Measurements from ENCODE around the gene CHRDL1.
A peak's percentile ranks its signal among the peaks of the same experiment; 100 is the strongest.

Gene CHRDL1

GRCh38 chrX:110722135-110722534 lies 73.5 kb downstream of the CHRDL1 start:
- H4K5ac ChIP-seq (ENCODE audit: low read length), result no peak overlapping the region
- no peak overlapping the region for H2BK120ac ChIP-seq (ENCODE audit: low read depth, low read length)
- H3K4ac ChIP-seq (ENCODE audit: low read depth, low read length), result no peak overlapping the region
- DNase-seq, result no peak
- H2BK15ac ChIP-seq (replicated peaks; ENCODE audit: low read depth), result no peak overlapping the region
- H3K56ac ChIP-seq (ENCODE audit: low read length), result no peak overlapping the region
- no peak overlapping the region for H3K23ac ChIP-seq (ENCODE audit: low read length)
- no peak overlapping the region for H4K8ac ChIP-seq (ENCODE audit: low read depth, low read length)
- no peaks in the 10 kb centered on the region for H3K27me3 ChIP-seq (ENCODE audit: insufficient read depth, low read length, poor library complexity)
- no peak overlapping the region for H3K4me3 ChIP-seq (ENCODE audit: low read length)
- no peak overlapping the region for H3K9ac ChIP-seq (ENCODE audit: low read length)
- H3K79me2 ChIP-seq (ENCODE audit: control insufficient read depth, insufficient read depth, low read length), result no peaks in the 10 kb centered on the region
- no peak overlapping the region for H3K18ac ChIP-seq (ENCODE audit: low read length)
- no CpG with 5 or more reads among the region's 10 CpGs for whole genome bisulfite sequencing (ENCODE audit: extremely low coverage, insufficient coverage, low lambda C conversion rate)
- no peaks in the 10 kb centered on the region for H3K79me1 ChIP-seq (ENCODE audit: low read length)
- no peak overlapping the region for H3K27ac ChIP-seq (ENCODE audit: low read depth, low read length)
- no peaks in the 10 kb centered on the region for H3K36me3 ChIP-seq (ENCODE audit: control insufficient read depth, insufficient read depth, low read length)
- H2AK5ac ChIP-seq (ENCODE audit: low read length), result no peak overlapping the region
- H2BK5ac ChIP-seq (ENCODE audit: low read length), result no peak overlapping the region
- H3K4me2 ChIP-seq (ENCODE audit: low read length), result no peak overlapping the region
- no peaks in the 10 kb centered on the region for H3K4me1 ChIP-seq (ENCODE audit: control insufficient read depth, low read depth, low read length)

DNA sequence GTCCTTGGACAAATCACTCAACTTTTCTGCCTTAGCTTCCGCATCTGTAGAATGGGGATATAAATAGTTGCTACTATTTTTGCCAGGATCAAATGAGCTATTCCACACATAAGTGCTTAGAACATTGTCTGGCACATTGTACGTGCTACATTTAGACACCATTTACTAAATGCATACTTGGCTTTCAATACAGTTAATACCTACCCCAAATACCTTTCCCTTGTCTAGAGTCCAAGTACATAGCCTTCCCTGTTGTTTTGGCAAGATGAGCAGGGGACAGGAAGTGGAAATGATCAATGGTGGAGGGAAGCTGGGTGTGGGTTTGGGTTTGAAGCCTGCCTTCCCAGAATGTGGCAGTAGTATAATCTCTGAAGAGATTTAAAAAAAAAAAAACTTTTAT lies 82.0 kb downstream of the CHRDL1 start:
- Histone ChIP-seq H2BK5ac (ENCODE audit: low read length) (no peak overlapping the region), H3K27me3 (ENCODE audit: insufficient read depth, low read length, poor library complexity) (no peaks in the 10 kb centered on the region), H2BK15ac (replicated peaks; ENCODE audit: low read depth) (no peak overlapping the region), H3K4me3 (ENCODE audit: low read length) (no peak overlapping the region), H3K23ac (ENCODE audit: low read length) (no peak overlapping the region), H4K5ac (ENCODE audit: low read length) (no peak overlapping the region), H3K79me1 (ENCODE audit: low read length) (no peaks in the 10 kb centered on the region), H2BK120ac (ENCODE audit: low read depth, low read length) (no peak overlapping the region), H3K9ac (ENCODE audit: low read length) (no peak overlapping the region), H3K36me3 (ENCODE audit: control insufficient read depth, insufficient read depth, low read length) (no peaks in the 10 kb centered on the region), H2AK5ac (ENCODE audit: low read length) (no peak overlapping the region), H3K4ac (ENCODE audit: low read depth, low read length) (no peak overlapping the region), H3K4me1 (ENCODE audit: control insufficient read depth, low read depth, low read length) (no peaks in the 10 kb centered on the region), H3K18ac (ENCODE audit: low read length) (no peak overlapping the region), H3K27ac (ENCODE audit: low read depth, low read length) (no peak overlapping the region), H4K8ac (ENCODE audit: low read depth, low read length) (no peak overlapping the region), H3K56ac (ENCODE audit: low read length) (no peak overlapping the region), H3K4me2 (ENCODE audit: low read length) (no peak overlapping the region), H3K79me2 (ENCODE audit: control insufficient read depth, insufficient read depth, low read length) (no peaks in the 10 kb centered on the region)
- no CpG with 5 or more reads among the region's 2 CpGs for WGBS (ENCODE audit: extremely low coverage, insufficient coverage, low lambda C conversion rate)
- DNase-seq, result no peak

GRCh38 chrX:110706446-110706845 lies 89.2 kb downstream of the CHRDL1 start:
- no peak overlapping the region for H2AK5ac ChIP-seq (ENCODE audit: low read length)
- no peaks in the 10 kb centered on the region for H3K36me3 ChIP-seq (ENCODE audit: control insufficient read depth, insufficient read depth, low read length)
- H2BK5ac ChIP-seq (ENCODE audit: low read length), result no peak overlapping the region
- DNase-seq, result no peak
- no peak overlapping the region for H3K23ac ChIP-seq (ENCODE audit: low read length)
- H3K56ac ChIP-seq (ENCODE audit: low read length), result no peak overlapping the region
- no peak overlapping the region for H2BK120ac ChIP-seq (ENCODE audit: low read depth, low read length)
- no peak overlapping the region for H4K5ac ChIP-seq (ENCODE audit: low read length)
- no peaks in the 10 kb centered on the region for H3K4me1 ChIP-seq (ENCODE audit: control insufficient read depth, low read depth, low read length)
- WGBS (ENCODE audit: extremely low coverage, insufficient coverage, low lambda C conversion rate), result no CpG with 5 or more reads among the region's 2 CpGs
- H3K4me2 ChIP-seq (ENCODE audit: low read length), result no peak overlapping the region
- H3K79me2 ChIP-seq (ENCODE audit: control insufficient read depth, insufficient read depth, low read length), result no peaks in the 10 kb centered on the region
- no peaks in the 10 kb centered on the region for H3K27me3 ChIP-seq (ENCODE audit: insufficient read depth, low read length, poor library complexity)
- no peak overlapping the region for H2BK15ac ChIP-seq (replicated peaks; ENCODE audit: low read depth)
- no peak overlapping the region for H3K18ac ChIP-seq (ENCODE audit: low read length)
- H4K8ac ChIP-seq (ENCODE audit: low read depth, low read length), result no peak overlapping the region
- no peak overlapping the region for H3K9ac ChIP-seq (ENCODE audit: low read length)
- H3K4me3 ChIP-seq (ENCODE audit: low read length), result no peak overlapping the region
- H3K79me1 ChIP-seq (ENCODE audit: low read length), result no peaks in the 10 kb centered on the region
- H3K4ac ChIP-seq (ENCODE audit: low read depth, low read length), result no peak overlapping the region
- H3K27ac ChIP-seq (ENCODE audit: low read depth, low read length), result no peak overlapping the region

DNA sequence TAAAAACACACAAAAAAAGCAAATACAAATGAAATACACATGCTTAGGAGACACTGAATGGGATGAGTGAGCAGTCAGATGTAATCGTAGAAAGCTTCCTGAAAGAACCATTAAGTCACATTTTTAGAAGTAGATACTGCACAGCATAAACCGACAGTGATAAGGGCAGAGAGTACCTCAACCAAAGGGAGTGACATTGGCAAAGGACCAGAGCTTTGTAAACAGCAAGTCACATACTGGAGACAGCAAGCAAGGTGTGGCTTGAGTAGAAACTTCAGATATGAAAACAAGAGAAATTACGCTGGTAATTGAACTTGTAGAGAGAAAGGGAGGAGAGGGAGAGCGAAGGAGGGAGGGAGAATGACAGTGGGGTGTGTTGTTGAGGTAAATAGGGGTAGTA lies 92.0 kb downstream of the CHRDL1 start:
- no peak overlapping the region for H2BK5ac ChIP-seq (ENCODE audit: low read length)
- no peak overlapping the region for H3K23ac ChIP-seq (ENCODE audit: low read length)
- H3K27me3 ChIP-seq (ENCODE audit: insufficient read depth, low read length, poor library complexity), result no peaks in the 10 kb centered on the region
- no peak overlapping the region for H3K4me3 ChIP-seq (ENCODE audit: low read length)
- H3K27ac ChIP-seq (ENCODE audit: low read depth, low read length), result no peak overlapping the region
- H3K36me3 ChIP-seq (ENCODE audit: control insufficient read depth, insufficient read depth, low read length), result no peaks in the 10 kb centered on the region
- no CpG with 5 or more reads among the region's 4 CpGs for WGBS (ENCODE audit: extremely low coverage, insufficient coverage, low lambda C conversion rate)
- H2AK5ac ChIP-seq (ENCODE audit: low read length), result no peak overlapping the region
- no peak overlapping the region for H3K56ac ChIP-seq (ENCODE audit: low read length)
- no peak overlapping the region for H2BK120ac ChIP-seq (ENCODE audit: low read depth, low read length)
- H4K5ac ChIP-seq (ENCODE audit: low read length), result no peak overlapping the region
- no peak overlapping the region for H2BK15ac ChIP-seq (replicated peaks; ENCODE audit: low read depth)
- H3K79me1 ChIP-seq (ENCODE audit: low read length), result no peaks in the 10 kb centered on the region
- H3K79me2 ChIP-seq (ENCODE audit: control insufficient read depth, insufficient read depth, low read length), result no peaks in the 10 kb centered on the region
- no peak overlapping the region for H3K4me2 ChIP-seq (ENCODE audit: low read length)
- H3K18ac ChIP-seq (ENCODE audit: low read length), result no peak overlapping the region
- H4K8ac ChIP-seq (ENCODE audit: low read depth, low read length), result no peak overlapping the region
- H3K4me1 ChIP-seq (ENCODE audit: control insufficient read depth, low read depth, low read length), result no peaks in the 10 kb centered on the region
- H3K9ac ChIP-seq (ENCODE audit: low read length), result no peak overlapping the region
- no peak for DNase-seq
- no peak overlapping the region for H3K4ac ChIP-seq (ENCODE audit: low read depth, low read length)

DNA sequence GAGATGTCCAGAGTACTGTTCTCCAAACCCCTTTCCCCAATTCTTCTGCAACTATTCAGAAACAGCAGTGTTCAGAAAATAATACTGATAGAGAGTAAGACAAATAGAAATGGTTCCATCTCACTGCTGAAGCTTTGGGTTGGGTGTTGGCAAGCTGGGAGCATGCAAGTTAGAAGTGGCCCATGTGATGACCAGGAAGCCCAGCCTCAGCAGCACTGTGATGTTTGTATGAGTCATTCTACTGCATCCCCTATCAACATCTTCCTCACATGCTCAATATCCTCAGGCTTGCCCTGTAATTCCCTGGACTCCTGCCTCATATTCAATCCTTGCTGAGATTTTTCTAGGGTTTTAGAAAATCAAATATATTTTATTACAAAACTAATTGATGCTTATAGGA lies 96.5 kb downstream of the CHRDL1 start:
- Histone ChIP-seq H3K4me2 (ENCODE audit: low read length) (no peak overlapping the region), H3K79me2 (ENCODE audit: control insufficient read depth, insufficient read depth, low read length) (no peaks in the 10 kb centered on the region), H3K27ac (ENCODE audit: low read depth, low read length) (no peak overlapping the region), H4K5ac (ENCODE audit: low read length) (no peak overlapping the region), H3K4ac (ENCODE audit: low read depth, low read length) (no peak overlapping the region), H3K4me1 (ENCODE audit: control insufficient read depth, low read depth, low read length) (no peaks in the 10 kb centered on the region), H3K18ac (ENCODE audit: low read length) (no peak overlapping the region), H3K79me1 (ENCODE audit: low read length) (no peaks in the 10 kb centered on the region), H3K4me3 (ENCODE audit: low read length) (no peak overlapping the region), H3K56ac (ENCODE audit: low read length) (no peak overlapping the region), H2BK15ac (replicated peaks; ENCODE audit: low read depth) (no peak overlapping the region), H2BK5ac (ENCODE audit: low read length) (no peak overlapping the region), H3K36me3 (ENCODE audit: control insufficient read depth, insufficient read depth, low read length) (no peaks in the 10 kb centered on the region), H4K8ac (ENCODE audit: low read depth, low read length) (no peak overlapping the region), H3K9ac (ENCODE audit: low read length) (no peak overlapping the region), H2AK5ac (ENCODE audit: low read length) (no peak overlapping the region), H3K23ac (ENCODE audit: low read length) (no peak overlapping the region), H2BK120ac (ENCODE audit: low read depth, low read length) (no peak overlapping the region), H3K27me3 (ENCODE audit: insufficient read depth, low read length, poor library complexity) (no peaks in the 10 kb centered on the region)
- no peak for DNase-seq

DNA sequence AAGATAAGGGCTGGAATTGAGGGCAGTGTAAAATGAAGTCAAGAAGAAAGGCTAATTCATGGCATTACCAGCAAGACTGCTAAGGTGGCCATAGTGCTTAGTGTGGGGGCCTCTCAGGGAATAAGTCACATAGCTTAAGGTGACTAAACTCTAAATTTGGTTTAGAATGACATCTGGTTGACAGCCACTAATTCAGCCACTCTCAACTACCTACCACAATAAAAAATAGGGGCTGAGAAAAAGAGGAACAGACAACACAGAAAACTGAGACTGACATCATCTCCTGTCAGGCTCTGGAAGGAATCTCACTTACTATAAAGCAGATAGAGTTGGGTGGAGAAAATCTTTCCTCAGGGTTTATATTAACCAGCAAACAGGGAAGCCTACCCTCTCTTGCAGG lies 96.9 kb downstream of the CHRDL1 start:
- no peaks in the 10 kb centered on the region for H3K79me1 ChIP-seq (ENCODE audit: low read length)
- H3K9ac ChIP-seq (ENCODE audit: low read length), result no peak overlapping the region
- no peak overlapping the region for H2BK120ac ChIP-seq (ENCODE audit: low read depth, low read length)
- H3K56ac ChIP-seq (ENCODE audit: low read length), result no peak overlapping the region
- H3K18ac ChIP-seq (ENCODE audit: low read length), result no peak overlapping the region
- no peak overlapping the region for H3K4ac ChIP-seq (ENCODE audit: low read depth, low read length)
- H3K27ac ChIP-seq (ENCODE audit: low read depth, low read length), result no peak overlapping the region
- peak; percentile 13 for DNase-seq
- H2BK5ac ChIP-seq (ENCODE audit: low read length), result no peak overlapping the region
- no peaks in the 10 kb centered on the region for H3K79me2 ChIP-seq (ENCODE audit: control insufficient read depth, insufficient read depth, low read length)
- H2AK5ac ChIP-seq (ENCODE audit: low read length), result no peak overlapping the region
- no peak overlapping the region for H3K23ac ChIP-seq (ENCODE audit: low read length)
- no peak overlapping the region for H2BK15ac ChIP-seq (replicated peaks; ENCODE audit: low read depth)
- H3K36me3 ChIP-seq (ENCODE audit: control insufficient read depth, insufficient read depth, low read length), result no peaks in the 10 kb centered on the region
- no peak overlapping the region for H4K5ac ChIP-seq (ENCODE audit: low read length)
- no peaks in the 10 kb centered on the region for H3K27me3 ChIP-seq (ENCODE audit: insufficient read depth, low read length, poor library complexity)
- no peaks in the 10 kb centered on the region for H3K4me1 ChIP-seq (ENCODE audit: control insufficient read depth, low read depth, low read length)
- no peak overlapping the region for H3K4me2 ChIP-seq (ENCODE audit: low read length)
- H3K4me3 ChIP-seq (ENCODE audit: low read length), result no peak overlapping the region
- H4K8ac ChIP-seq (ENCODE audit: low read depth, low read length), result no peak overlapping the region
